22Rv1 (cell line): ENCODE data around the gene BTBD10.

Experiments used
- H3K27ac ChIP-seq: fragments of 450-650 bp; 2 replicates; pipeline ENCODE4 v1.5.1; 2017
- ZFX ChIP-seq: fragments of 450-650 bp; IDR thresholded peaks from 2 replicates; pipeline ENCODE4 v1.6.1; 2017; ENCODE audit warnings: antibody characterized with exemption, borderline replicate concordance
- TF ChIP-seq, protein P1 (sequence below): fragments of 450-650 bp; IDR thresholded peaks from 2 replicates; pipeline ENCODE4 v1.5.1; 2017; ENCODE audit warnings: mild to moderate bottlenecking

BTBD10 gene

DNA sequence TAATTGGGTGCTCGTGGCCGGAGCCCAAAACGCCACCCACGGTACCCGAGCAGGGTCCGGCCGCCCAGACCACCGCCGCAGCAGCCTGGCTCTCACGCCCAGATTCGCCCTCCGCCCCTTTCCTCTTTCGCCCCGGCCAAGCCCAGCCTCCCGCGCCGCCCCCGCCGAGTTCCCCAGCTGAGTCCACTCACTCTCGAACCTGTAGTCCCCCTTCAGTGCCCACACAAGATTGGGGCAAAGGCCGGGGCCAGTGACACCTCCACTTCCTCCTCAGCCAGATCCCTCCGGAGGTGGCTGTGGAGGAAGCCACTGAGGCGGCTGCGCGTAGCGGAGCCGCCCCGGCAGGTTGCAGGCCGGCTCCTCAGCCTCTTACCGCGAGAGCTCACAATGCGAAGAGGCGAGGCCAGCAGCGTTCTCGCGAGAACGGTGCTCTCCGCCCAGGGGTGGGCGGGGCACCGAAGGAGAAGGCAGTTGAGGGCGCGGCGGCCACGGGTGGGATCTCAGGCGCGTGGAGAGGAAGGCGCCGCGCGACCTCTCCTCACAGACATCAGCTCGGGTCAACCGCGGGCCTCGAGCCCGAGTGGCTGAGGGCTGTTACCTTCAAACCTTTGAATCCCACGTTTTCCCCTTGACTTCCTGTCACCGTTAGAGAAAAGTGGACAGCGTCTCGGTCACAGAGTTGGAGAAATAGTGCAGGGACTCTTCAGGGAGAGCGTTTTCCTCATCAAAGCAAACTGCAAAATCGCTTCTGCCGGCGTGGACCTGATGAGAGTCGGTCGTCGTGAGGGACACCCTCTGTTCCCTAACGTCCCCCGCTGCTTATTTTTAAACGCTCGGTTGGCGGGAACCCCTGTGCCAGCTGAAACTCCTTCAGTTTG, at the start of gene BTBD10:
Gene BTBD10, minus strand, starts transcription at position 322 of the 878 bp plus-strand sequence. CDS start 18,098 bp downstream, outside the sequence.
- peak within 1 kb of the TSS; percentile 75 for H3K27ac ChIP-seq
- TF ChIP-seq, protein P1, sequence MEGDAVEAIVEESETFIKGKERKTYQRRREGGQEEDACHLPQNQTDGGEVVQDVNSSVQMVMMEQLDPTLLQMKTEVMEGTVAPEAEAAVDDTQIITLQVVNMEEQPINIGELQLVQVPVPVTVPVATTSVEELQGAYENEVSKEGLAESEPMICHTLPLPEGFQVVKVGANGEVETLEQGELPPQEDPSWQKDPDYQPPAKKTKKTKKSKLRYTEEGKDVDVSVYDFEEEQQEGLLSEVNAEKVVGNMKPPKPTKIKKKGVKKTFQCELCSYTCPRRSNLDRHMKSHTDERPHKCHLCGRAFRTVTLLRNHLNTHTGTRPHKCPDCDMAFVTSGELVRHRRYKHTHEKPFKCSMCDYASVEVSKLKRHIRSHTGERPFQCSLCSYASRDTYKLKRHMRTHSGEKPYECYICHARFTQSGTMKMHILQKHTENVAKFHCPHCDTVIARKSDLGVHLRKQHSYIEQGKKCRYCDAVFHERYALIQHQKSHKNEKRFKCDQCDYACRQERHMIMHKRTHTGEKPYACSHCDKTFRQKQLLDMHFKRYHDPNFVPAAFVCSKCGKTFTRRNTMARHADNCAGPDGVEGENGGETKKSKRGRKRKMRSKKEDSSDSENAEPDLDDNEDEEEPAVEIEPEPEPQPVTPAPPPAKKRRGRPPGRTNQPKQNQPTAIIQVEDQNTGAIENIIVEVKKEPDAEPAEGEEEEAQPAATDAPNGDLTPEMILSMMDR: peak; percentile 5
- no peak for TF ChIP-seq ZFX

DNA sequence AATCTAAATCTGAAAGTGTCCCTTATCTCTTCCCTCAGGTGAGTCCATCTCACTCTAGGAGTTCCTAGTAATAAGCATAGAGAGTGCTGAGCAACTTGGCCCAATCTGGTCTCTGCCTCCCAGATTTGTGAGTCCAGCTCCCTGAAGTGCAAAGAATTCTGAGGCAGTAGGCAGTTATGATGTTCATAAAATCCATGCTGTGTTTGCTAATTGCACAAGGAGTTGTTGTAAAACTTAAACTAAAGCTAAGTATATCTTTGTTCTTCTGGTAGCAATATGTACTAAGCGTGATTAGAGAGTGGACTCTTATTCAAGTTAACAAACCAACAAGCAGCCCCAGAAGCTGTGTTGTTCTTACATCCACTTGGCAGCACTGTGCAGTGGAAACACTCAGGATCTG, 40.4 kb upstream of the BTBD10 start:
- H3K27ac ChIP-seq: no peak overlapping the region
- no peak for TF ChIP-seq ZFX

DNA sequence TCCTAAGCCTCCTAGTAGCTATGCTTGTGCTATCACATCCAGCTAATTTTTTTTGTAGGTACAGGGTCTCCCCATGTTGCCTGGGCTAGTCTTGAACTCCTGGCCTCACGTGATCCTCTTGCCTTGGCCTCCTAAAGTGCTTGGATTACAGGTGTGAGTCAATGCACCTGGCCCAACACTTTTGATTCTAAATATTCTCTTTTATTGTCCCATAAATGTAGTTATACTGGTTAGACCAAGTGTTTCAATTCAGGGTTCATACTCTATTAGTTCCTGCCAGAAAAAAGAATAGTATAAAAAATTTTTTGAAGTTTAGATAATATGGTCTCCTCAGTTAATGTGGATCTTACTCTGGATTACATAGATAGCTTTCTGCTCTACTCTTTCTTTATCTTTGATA, 39.5 kb upstream of the BTBD10 start:
- no peak overlapping the region for H3K27ac ChIP-seq
- TF ChIP-seq ZFX: no peak
- TF ChIP-seq, protein P1: no peak

DNA sequence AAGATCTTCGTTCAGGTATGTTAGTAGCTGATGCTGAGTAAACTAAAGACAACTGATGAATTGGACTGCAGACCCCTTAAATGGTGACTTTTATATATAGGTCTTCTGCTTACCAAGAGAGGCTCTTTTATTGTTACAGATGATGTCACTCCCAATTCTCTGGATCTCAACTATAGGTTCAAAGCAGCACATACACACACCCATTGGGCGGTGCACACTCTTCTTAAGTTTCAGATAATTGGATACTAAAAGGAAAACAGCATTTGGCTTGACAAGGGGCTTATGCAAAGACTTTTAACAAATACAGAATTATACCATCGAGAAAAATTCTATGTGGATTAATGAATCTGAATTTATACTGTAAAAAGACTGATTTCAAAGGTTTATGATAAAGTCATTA, 32.9 kb upstream of the BTBD10 start, which contains the start of gene PTH:
Gene PTH, minus strand, starts transcription at position 69 of the 400 bp plus-strand sequence. CDS start 3,142 bp downstream, outside the sequence.
- H3K27ac ChIP-seq: no peak within 1 kb of the TSS
- TF ChIP-seq, protein P1: no peak
- TF ChIP-seq ZFX: no peak

DNA sequence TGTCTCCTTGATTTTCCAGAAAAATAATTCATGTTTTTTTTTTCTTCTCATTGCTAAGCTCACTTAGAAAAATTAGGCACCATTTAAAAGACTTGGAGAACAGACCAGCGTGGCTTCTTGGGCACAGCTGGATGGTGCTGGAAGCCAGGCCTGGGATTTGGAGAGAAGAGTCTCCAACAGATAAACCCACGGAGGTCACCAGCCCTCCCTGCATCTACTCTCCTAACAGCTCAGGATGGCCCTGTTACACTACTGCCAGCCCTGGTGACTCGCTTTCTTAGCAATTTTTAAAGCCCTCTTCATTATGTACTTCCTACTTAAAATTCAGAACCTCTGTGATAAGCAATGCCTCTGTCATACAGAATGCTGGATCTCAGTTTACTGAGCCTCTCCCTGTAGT, 31.0 kb upstream of the BTBD10 start:
- TF ChIP-seq, protein P1: no peak
- TF ChIP-seq ZFX: no peak
- H3K27ac ChIP-seq: no peak overlapping the region

DNA sequence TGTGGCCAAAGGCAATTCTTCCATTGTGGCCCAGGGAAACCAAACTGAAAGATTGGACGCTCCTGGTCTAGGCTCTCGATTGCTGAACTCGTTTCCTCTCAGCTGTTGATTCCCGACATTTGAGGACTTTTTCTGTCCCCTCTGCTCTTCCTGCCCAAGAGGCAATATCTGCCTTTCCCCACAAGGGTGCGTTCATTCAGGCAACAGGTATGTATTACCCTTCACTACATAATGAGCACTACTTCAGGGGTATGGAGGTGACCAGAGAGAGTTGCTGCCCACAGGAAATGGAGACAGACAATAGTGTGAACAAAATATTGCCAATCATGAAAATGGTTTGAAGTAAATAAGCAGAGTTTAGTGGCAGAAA, 24.6 kb upstream of the BTBD10 start:
- no peak for TF ChIP-seq ZFX
- TF ChIP-seq, protein P1: 0 out of 2 replicates have a peak, but pooled peaks have one; percentile 6
- H3K27ac ChIP-seq: no peak overlapping the region

- no peak for TF ChIP-seq ZFX
- TF ChIP-seq, protein P1: peak; percentile 90
- H3K27ac ChIP-seq: no peak overlapping the region
Measured at GRCh38 chr11:13486926-13487660, 24.1 kb upstream of the BTBD10 start.
